GM12801 (cell line): ENCODE measurements around the gene ACTRT2.

Experiments
- CTCF ChIP-seq: IDR thresholded peaks from one replicate; pipeline ENCODE4 v1.5.1; 2011; ENCODE audit warnings: control low read depth; ENCODE audit not compliant: insufficient read length; ENCODE audit errors: extremely low read depth

ACTRT2 gene

GRCh38 chr1:3064901-3065300 is 43.6 kb downstream of the ACTRT2 start:
- no peak for TF ChIP-seq CTCF

- TF ChIP-seq CTCF, result no peak
Measured at GRCh38 chr1:3065396-3065795, 44.1 kb downstream of the ACTRT2 start.

- TF ChIP-seq CTCF, result no peak
Measured at GRCh38 chr1:3065797-3066196, 44.5 kb downstream of the ACTRT2 start.

- no peak for TF ChIP-seq CTCF
Measured at GRCh38 chr1:3066250-3066711, 45.0 kb downstream of the ACTRT2 start.

- no peak for TF ChIP-seq CTCF
Measured at GRCh38 chr1:3066826-3067225, 45.6 kb downstream of the ACTRT2 start.

- TF ChIP-seq CTCF, result no peak
Measured at GRCh38 chr1:3067301-3067670, 46.0 kb downstream of the ACTRT2 start.

GRCh38 chr1:3067671-3068563 is 46.6 kb downstream of the ACTRT2 start:
- no peak for TF ChIP-seq CTCF
